ENCODE data around the gene BEGAIN. TPM values are rescaled to one million over a fixed set of nuclear protein-coding genes. Genes with fewer than 3 reads are reported as not detected.

BEGAIN gene
- total RNA-seq, 1 experiment from 2014 or later = 7.0 TPM

DNA sequence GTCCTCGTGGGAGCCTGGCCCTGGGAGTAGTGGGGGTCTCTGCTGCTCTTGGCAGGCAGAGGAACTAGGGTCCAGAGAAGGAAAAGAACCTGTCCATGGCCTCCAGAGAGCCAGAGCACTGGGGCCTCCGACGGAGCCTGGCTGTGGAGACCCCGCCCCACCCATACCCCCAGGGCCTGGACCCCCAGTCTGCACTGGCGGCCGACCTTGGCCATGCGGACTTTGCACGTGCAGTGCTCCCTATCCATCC, 1.1 kb downstream of the BEGAIN start:
- TF ChIP-seq, protein P1, sequence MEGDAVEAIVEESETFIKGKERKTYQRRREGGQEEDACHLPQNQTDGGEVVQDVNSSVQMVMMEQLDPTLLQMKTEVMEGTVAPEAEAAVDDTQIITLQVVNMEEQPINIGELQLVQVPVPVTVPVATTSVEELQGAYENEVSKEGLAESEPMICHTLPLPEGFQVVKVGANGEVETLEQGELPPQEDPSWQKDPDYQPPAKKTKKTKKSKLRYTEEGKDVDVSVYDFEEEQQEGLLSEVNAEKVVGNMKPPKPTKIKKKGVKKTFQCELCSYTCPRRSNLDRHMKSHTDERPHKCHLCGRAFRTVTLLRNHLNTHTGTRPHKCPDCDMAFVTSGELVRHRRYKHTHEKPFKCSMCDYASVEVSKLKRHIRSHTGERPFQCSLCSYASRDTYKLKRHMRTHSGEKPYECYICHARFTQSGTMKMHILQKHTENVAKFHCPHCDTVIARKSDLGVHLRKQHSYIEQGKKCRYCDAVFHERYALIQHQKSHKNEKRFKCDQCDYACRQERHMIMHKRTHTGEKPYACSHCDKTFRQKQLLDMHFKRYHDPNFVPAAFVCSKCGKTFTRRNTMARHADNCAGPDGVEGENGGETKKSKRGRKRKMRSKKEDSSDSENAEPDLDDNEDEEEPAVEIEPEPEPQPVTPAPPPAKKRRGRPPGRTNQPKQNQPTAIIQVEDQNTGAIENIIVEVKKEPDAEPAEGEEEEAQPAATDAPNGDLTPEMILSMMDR (IDR thresholded peaks at IDR 0.05; ENCODE audit: unreplicated experiment) = no peak
- Mint-ChIP-seq H3K27me3 (ENCODE audit: insufficient read depth, unreplicated experiment) (no peaks in the 10 kb centered on the region), H3K9me3 (ENCODE audit: unreplicated experiment) (no peaks in the 10 kb centered on the region), H3K36me3 (ENCODE audit: insufficient read depth, unreplicated experiment) (peaks cover 6% of the 10 kb centered on the region), H3K4me3 (ENCODE audit: unreplicated experiment) (peak overlapping the region; percentile 70), H3K4me1 (ENCODE audit: insufficient read depth, unreplicated experiment) (no peaks in the 10 kb centered on the region), H3K27ac (ENCODE audit: low read depth, unreplicated experiment) (no peak overlapping the region)
- ChIA-PET POLR2A (interaction anchor here (0.5 kb wide), 1 partner anchor 1041 kb away, joined by 4 read pairs; no protein-coding TSS in a partner anchor), CTCF (no interaction called here)
- no peak for DNase-seq (ENCODE audit: unreplicated experiment)
- no TSS peak for BruUV-seq (replicated peaks)
- intact Hi-C loops (cut with micrococcal nuclease) = no loop called here

DNA sequence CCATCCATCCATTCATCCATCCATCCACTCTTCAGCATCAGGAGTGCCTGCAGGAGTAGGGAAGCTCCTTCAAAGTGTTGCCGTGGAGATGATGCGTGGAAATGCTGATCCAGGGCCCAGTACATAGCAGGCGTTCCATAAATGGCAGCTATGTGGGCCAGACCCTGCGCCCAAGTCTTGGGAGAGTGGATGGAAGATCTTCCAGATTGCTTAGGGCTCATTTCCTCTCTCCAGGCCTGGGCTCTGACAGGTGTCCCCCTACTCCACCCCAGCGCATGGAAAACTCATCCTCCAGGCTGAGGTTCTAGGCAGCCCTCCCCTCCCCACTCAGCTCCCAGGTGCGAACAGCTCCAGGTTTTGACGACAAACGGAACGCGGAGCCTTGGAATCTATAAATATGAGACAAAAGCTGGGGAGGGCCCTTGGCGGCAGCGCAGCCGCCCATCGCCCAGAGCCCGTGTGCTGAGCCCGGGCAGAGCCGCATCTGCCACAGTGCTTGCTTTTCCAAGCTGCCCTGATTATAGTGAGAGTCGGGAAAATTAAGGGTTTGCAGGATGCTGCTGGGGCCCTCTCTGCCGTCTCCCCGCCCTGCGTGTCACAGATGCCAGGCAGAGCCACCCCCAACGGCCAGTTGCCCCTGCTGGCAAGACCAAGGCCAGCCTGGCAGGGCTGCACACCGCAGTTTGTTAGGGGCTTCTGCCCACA, 1.6 kb downstream of the BEGAIN start:
- no TSS peak for BruUV-seq (replicated peaks)
- TF ChIP-seq, protein P1 (IDR thresholded peaks at IDR 0.05; ENCODE audit: unreplicated experiment) = no peak
- ChIA-PET CTCF (interaction anchor here (0.6 kb wide), 1 partner anchor 10 kb away, joined by 6 read pairs; no protein-coding TSS in a partner anchor), POLR2A (interaction anchor here (0.5 kb wide), 1 partner anchor 1042 kb away, joined by 4 read pairs; no protein-coding TSS in a partner anchor)
- intact Hi-C loops (cut with micrococcal nuclease) = no loop called here
- Mint-ChIP-seq H3K9me3 (ENCODE audit: unreplicated experiment) (no peaks in the 10 kb centered on the region), H3K4me3 (ENCODE audit: unreplicated experiment) (peak overlapping the region; percentile 70), H3K27ac (ENCODE audit: low read depth, unreplicated experiment) (no peak overlapping the region), H3K4me1 (ENCODE audit: insufficient read depth, unreplicated experiment) (no peaks in the 10 kb centered on the region), H3K36me3 (ENCODE audit: insufficient read depth, unreplicated experiment) (peaks cover 6% of the 10 kb centered on the region), H3K27me3 (ENCODE audit: insufficient read depth, unreplicated experiment) (no peaks in the 10 kb centered on the region)
- no peak for DNase-seq (ENCODE audit: unreplicated experiment)

DNA sequence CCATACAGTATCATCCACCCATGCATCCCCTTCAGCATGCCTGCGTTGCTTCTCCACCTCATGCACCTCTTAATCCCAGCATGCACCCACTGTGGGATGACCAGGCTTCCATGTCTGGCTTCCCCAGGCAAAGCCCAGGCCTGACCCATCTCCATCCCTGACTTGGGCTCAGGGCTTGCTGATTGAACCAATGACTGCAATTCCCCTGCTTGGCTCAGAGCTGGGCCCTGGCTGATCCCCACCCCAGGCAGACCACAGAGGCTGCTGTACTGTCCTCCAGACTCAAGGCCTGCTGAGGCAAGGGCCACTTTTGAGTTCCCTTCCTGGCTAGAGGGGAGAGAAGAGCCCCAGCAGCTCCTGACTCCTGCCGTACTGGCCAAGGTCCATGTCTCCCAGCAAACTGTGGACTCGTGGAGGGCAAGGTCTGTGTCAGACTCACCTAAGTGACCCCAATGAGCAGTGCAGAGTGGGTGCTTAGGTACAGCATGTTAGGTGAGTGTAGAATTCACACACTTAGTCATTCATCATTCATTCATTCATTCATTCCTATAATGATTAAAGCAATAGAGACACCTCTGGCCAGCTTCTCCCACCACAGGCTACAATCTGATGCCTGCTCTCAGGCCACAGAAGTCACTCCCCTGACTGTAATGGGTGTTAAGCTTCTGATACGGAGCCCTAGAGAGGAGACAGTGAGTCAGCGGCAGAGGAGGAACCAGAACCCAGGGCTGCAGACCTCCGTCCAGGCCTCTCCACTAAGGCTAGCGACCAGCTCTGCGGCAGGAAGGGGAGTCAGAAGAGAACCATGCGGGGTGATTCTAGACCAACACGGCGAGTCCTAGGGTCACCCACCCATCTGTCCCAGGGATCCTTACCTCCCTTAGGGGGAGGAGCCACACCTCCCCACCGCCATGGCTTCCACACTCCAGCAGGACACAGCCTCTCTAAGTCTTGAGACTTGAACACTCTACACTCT, 2.9 kb downstream of the BEGAIN start:
- TF ChIP-seq, protein P1 (IDR thresholded peaks at IDR 0.05; ENCODE audit: unreplicated experiment) = no peak
- H3K9me3 Mint-ChIP-seq (ENCODE audit: unreplicated experiment) = no peaks in the 10 kb centered on the region
- CTCF ChIA-PET = no interaction called here
- H3K4me1 Mint-ChIP-seq (ENCODE audit: insufficient read depth, unreplicated experiment) = no peaks in the 10 kb centered on the region
- H3K27ac Mint-ChIP-seq (ENCODE audit: low read depth, unreplicated experiment) = no peak overlapping the region
- intact Hi-C loops (cut with micrococcal nuclease) = no loop called here
- no peaks in the 10 kb centered on the region for H3K27me3 Mint-ChIP-seq (ENCODE audit: insufficient read depth, unreplicated experiment)
- H3K36me3 Mint-ChIP-seq (ENCODE audit: insufficient read depth, unreplicated experiment) = peaks cover 6% of the 10 kb centered on the region
- POLR2A ChIA-PET = no interaction called here
- DNase-seq (ENCODE audit: unreplicated experiment) = no peak
- no TSS peak for BruUV-seq (replicated peaks)
- no peak overlapping the region for H3K4me3 Mint-ChIP-seq (ENCODE audit: unreplicated experiment)

DNA sequence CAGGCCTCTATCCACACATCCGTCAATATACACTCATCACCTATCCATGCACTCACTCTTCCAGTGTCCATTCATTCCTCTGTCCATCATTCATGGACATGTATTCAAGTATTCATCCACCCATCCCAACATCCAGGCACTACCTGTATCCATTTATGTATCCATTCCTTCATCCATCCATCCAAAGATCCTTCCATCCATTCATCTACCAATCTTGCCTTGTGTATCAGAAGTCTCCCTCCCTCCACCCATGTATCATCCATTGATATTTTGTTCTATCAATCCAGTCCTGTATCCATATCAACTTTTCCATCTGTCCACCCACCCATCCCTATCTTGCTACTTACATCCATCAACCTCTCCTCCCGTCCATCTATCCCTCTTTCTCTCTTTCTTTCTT, 4.0 kb downstream of the BEGAIN start:
- TF ChIP-seq, protein P1 (IDR thresholded peaks at IDR 0.05; ENCODE audit: unreplicated experiment) = no peak
- ChIA-PET POLR2A (no interaction called here), CTCF (no interaction called here)
- H3K36me3 Mint-ChIP-seq (ENCODE audit: insufficient read depth, unreplicated experiment) = peaks cover 6% of the 10 kb centered on the region
- no peaks in the 10 kb centered on the region for H3K4me1 Mint-ChIP-seq (ENCODE audit: insufficient read depth, unreplicated experiment)
- H3K4me3 Mint-ChIP-seq (ENCODE audit: unreplicated experiment) = no peak overlapping the region
- no peak for DNase-seq (ENCODE audit: unreplicated experiment)
- H3K27ac Mint-ChIP-seq (ENCODE audit: low read depth, unreplicated experiment) = no peak overlapping the region
- no peaks in the 10 kb centered on the region for H3K27me3 Mint-ChIP-seq (ENCODE audit: insufficient read depth, unreplicated experiment)
- intact Hi-C loops (cut with micrococcal nuclease) = no loop called here
- no TSS peak for BruUV-seq (replicated peaks)
- no peaks in the 10 kb centered on the region for H3K9me3 Mint-ChIP-seq (ENCODE audit: unreplicated experiment)
